GM10847 (cell line): ENCODE data around the gene DTWD1.

Experiments used
- POLR2A ChIP-seq: IDR thresholded peaks from 2 replicates; pipeline ENCODE4 v1.6.1; 2011; ENCODE audit not compliant: insufficient read length; ENCODE audit errors: extremely low read depth

The DTWD1 gene

GRCh38 chr15:49693498-49693897 lies 72.7 kb downstream of the DTWD1 start:
- TF ChIP-seq POLR2A = no peak

DNA sequence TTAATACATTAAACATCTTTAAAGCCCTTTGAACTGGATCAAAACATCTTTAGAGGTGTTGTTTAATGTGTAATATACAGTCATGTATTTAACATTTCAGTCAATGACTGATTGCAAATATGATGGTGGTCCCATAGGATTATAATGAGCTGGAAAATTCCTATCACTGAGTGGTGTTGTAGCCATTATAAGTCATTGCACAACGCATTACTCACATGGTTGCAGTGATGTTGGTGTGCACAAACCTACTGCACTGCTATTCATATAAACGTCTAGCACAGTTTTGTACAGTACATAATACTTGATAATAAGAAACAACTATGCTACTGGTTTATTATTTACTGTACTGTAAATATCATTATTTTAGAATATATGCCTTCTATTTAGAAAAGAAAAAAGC lies 75.6 kb downstream of the DTWD1 start:
- no peak for TF ChIP-seq POLR2A

DNA sequence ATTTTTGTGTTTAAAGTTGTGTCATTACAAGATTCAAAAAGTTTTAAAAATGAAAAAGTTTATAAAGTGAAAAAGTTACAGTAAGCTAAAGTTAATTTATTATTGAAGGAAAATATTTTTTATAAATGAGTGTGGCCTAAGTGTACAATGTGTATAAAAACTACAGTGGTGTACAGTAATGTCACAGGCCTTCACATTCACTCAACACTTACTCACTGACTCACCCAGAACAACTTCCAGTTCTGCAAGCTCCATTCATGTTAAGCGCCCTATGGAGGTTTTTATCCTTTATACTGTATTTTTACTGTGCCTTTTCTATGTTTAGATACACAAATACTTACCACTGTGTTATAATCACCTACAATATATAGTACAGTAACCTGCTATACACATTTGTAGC lies 76.3 kb downstream of the DTWD1 start:
- no peak for TF ChIP-seq POLR2A
